GM23248 (cell line): ENCODE measurements around the gene ZC3H18.

Experiments
- EZH2 ChIP-seq: fragments of 200-600 bp; sonication (generic); IDR thresholded peaks from 2 replicates; pipeline ENCODE4 v1.6.1; 2018; ENCODE audit warnings: antibody characterized with exemption, mild to moderate bottlenecking; ENCODE audit not compliant: insufficient read depth, poor library complexity, severe bottlenecking
- EZH2phosphoT487 ChIP-seq: fragments of 200-600 bp; sonication (generic); IDR thresholded peaks from 2 replicates; pipeline ENCODE4 v1.6.1; 2018; ENCODE audit warnings: antibody characterized with exemption, moderate library complexity, mild to moderate bottlenecking, low read depth; ENCODE audit not compliant: insufficient read depth

DNA sequence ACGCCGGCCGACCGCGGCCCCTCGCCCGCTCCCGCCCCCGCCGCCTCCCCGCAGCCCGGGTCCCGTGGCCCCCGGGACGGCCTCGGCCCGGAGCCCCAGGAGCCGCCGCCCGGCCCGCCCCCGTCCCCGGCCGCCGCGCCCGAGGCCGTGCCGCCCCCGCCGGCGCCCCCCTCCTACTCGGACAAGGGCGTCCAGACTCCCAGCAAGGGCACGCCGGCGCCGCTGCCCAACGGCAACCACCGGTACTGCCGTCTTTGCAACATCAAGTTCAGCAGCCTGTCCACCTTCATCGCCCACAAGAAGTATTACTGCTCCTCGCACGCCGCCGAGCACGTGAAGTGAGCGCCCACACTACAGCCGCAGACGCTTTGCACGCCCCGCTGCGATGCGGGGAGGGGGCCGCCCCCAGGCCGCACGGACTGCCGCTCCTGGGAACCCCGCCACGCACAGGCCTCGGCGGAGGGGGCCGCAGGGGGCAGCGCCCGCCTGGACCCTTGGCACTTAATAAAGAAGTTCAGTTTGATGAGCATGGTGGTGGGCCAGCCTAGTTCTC lies 35.5 kb upstream of the ZC3H18 start:
- no peak for TF ChIP-seq EZH2phosphoT487
- no peak for TF ChIP-seq EZH2
